ENCODE results near the gene ROBO1. TPM values are rescaled to one million over a fixed set of nuclear protein-coding genes. Genes with fewer than 3 reads are reported as not detected.

Gene ROBO1
- total and polyA plus RNA-seq, 2 of the 8 experiments (the other 6 are each of a cell fraction or from before 2014, with no cell fraction given): 51.4 to 91.0 TPM

- no peaks in the 10 kb centered on the region for H3K79me2 ChIP-seq (ENCODE audit: control insufficient read depth in 1 of 2, insufficient read depth in 2 of 2, low read length in 2 of 2)
- H2BK120ac ChIP-seq (replicated peaks; ENCODE audit: low read depth, low read length): no peak overlapping the region
- ChIA-PET POLR2A (ENCODE audit: partially characterized antibody) (no interaction called here), CTCF (ENCODE audit: partially characterized antibody) (interaction anchor here (1.0 kb wide), 1 partner anchor 12 kb away, joined by 5 read pairs; no protein-coding TSS in a partner anchor)
- no peaks in the 10 kb centered on the region for H4K20me1 ChIP-seq (replicated peaks in 1 of 2; ENCODE audit: control insufficient read depth in 1 of 2, insufficient read depth in 2 of 2, low read length in 2 of 2)
- no peak overlapping the region for H4K8ac ChIP-seq (ENCODE audit: extremely low read depth, insufficient read depth, low read length)
- DNase-seq (ENCODE audit: low read depth in 1 of 2, low spot score in 2 of 2) (no peak), FAIRE-seq (no peak)
- no peak overlapping the region for H3K14ac ChIP-seq (ENCODE audit: insufficient read length)
- H3K4me2 ChIP-seq (ENCODE audit: insufficient read depth in 1 of 2, low read depth in 2 of 2, low read length in 2 of 2): no peak overlapping the region
- H2BK15ac ChIP-seq (ENCODE audit: low read length): no peak overlapping the region
- H3K23ac ChIP-seq (ENCODE audit: insufficient read length): no peak overlapping the region
- no peak overlapping the region for H2BK5ac ChIP-seq (ENCODE audit: low read depth, low read length)
- H3K36me3 ChIP-seq (ENCODE audit: control insufficient read depth in 2 of 4, insufficient read depth in 4 of 4, low read length in 3 of 4): no peaks in the 10 kb centered on the region
- no peaks in the 10 kb centered on the region for H3K9me3 ChIP-seq (ENCODE audit: insufficient read depth in 2 of 2, low read depth in 1 of 2, low read length in 1 of 2)
- H3K27me3 ChIP-seq (replicated peaks in 1 of 4; ENCODE audit: control insufficient read depth in 3 of 4, extremely low read depth in 1 of 4, insufficient read depth in 3 of 4, low read length in 3 of 4): no peaks in the 10 kb centered on the region
- H3K23me2 ChIP-seq (ENCODE audit: low read depth, low read length): no peaks in the 10 kb centered on the region
- no peak overlapping the region for H2BK12ac ChIP-seq (ENCODE audit: low read depth, low read length)
- H2BK20ac ChIP-seq (ENCODE audit: low read length): no peak overlapping the region
- no peak overlapping the region for H4K5ac ChIP-seq (ENCODE audit: insufficient read length, low read depth, low read length)
- no peak overlapping the region for H3K56ac ChIP-seq (replicated peaks; ENCODE audit: insufficient read length, low read depth, low read length)
- TF ChIP-seq PHF8 (conservative IDR thresholded peaks at IDR 0.05; ENCODE audit: low read depth, low read length): no peak
- no peak for TF ChIP-seq YY1 (IDR thresholded peaks at IDR 0.05; ENCODE audit: low read depth, low read length)
- no peak for TF ChIP-seq TAF7 (optimal IDR thresholded peaks at IDR 0.05; ENCODE audit: borderline replicate concordance, low read depth, low read length)
- no peak for TF ChIP-seq EZH2 (IDR thresholded peaks at IDR 0.05; ENCODE audit: low read depth, low read length, severe bottlenecking)
- no peak for TF ChIP-seq HDAC6 (IDR thresholded peaks at IDR 0.05; ENCODE audit: low read depth, low read length)
- TF ChIP-seq CHD1 (IDR thresholded peaks at IDR 0.05; ENCODE audit: low read depth, low read length): no peak
- no peak for TF ChIP-seq ATF2 (IDR thresholded peaks at IDR 0.05; ENCODE audit: low read length)
- H3K4me3 ChIP-seq (ENCODE audit: extremely low read depth in 1 of 4, insufficient read depth in 2 of 4, low read depth in 3 of 4, low read length in 4 of 4): no peak overlapping the region
- no peak overlapping the region for H2AFZ ChIP-seq (ENCODE audit: low read length)
- no peak overlapping the region for H2AK5ac ChIP-seq (ENCODE audit: low read depth, low read length)
- 81% methylated on average over 2 of the region's 2 CpGs; no CpG with 5 or more reads in 1 of the 2 experiments for WGBS, 2 experiments (ENCODE audit: extremely low coverage in 1 of 2, insufficient coverage in 1 of 2, insufficient read length in 1 of 2, insufficient replicate concordance in 2 of 2, low coverage in 1 of 2, low lambda C conversion rate in 2 of 2, missing lambda C conversion rate in 1 of 2)
- no peaks in the 10 kb centered on the region; a peak in 1 of 7 replicates for H3K4me1 ChIP-seq (replicated peaks in 1 of 4; ENCODE audit: control insufficient read depth in 3 of 4, insufficient read depth in 4 of 4, low read length in 3 of 4)
- H3K18ac ChIP-seq (ENCODE audit: extremely low read depth, low read length): no peak overlapping the region
- H3K4ac ChIP-seq (replicated peaks; ENCODE audit: insufficient read length, low read depth, low read length): no peak overlapping the region
- no peaks in the 10 kb centered on the region for H3K79me1 ChIP-seq (ENCODE audit: low read depth, low read length)
- H3K27ac ChIP-seq (ENCODE audit: low read depth, low read length): no peak overlapping the region
- H4K91ac ChIP-seq (replicated peaks; ENCODE audit: insufficient read length, low read length): no peak overlapping the region
- no peak overlapping the region for H3K9ac ChIP-seq (replicated peaks in 1 of 4; ENCODE audit: extremely low read depth in 1 of 4, low read depth in 3 of 4, low read length in 3 of 4)
Measured at GRCh38 chr3:79162653-79163052, 605.1 kb downstream of the ROBO1 start.
